SK-N-SH treated with all-trans-retinoic acid at 6 μM for 48 hours (cell line): ENCODE measurements around the gene USF2.

Experiments
- ATAC-seq: fragments of 200-7000 bp; cut with Tn5 transposase; 3 replicates; pipeline ENCODE4 v1.9.1; 2020; ENCODE audit warnings: mild to moderate bottlenecking, moderate library complexity
- ARNTL ChIP-seq: fragments of 450-650 bp; formaldehyde crosslinking; IDR thresholded peaks from 2 replicates; pipeline ENCODE4 v1.5.0; 2020; ENCODE audit warnings: low read depth, mild to moderate bottlenecking, moderate library complexity, borderline replicate concordance
- BACH2 ChIP-seq: fragments of 250-450 bp; sonication (Bioruptor Pico); IDR thresholded peaks from 2 replicates; pipeline ENCODE4 v1.9.0; 2021; ENCODE audit warnings: mild to moderate bottlenecking, borderline replicate concordance
- CREB5 ChIP-seq: fragments of 250-450 bp; sonication (Bioruptor Pico); IDR thresholded peaks from 2 replicates; pipeline ENCODE4 v1.5.1; 2020; ENCODE audit warnings: low read depth, mild to moderate bottlenecking, moderate library complexity
- CSDC2 ChIP-seq: fragments of 250-450 bp; sonication (Bioruptor Pico); IDR thresholded peaks from 2 replicates; pipeline ENCODE4 v1.5.0; 2020; ENCODE audit warnings: mild to moderate bottlenecking, moderate library complexity
- ESRRG ChIP-seq: fragments of 250-450 bp; sonication (Bioruptor Pico); IDR thresholded peaks from 2 replicates; pipeline ENCODE4 v1.6.1; 2021; ENCODE audit warnings: mild to moderate bottlenecking
- GLIS3 ChIP-seq: fragments of 250-450 bp; sonication (Bioruptor Pico); IDR thresholded peaks from 2 replicates; pipeline ENCODE4 v1.5.0; 2020; ENCODE audit warnings: mild to moderate bottlenecking, moderate library complexity
- ISL1 ChIP-seq: fragments of 250-450 bp; sonication (Bioruptor Pico); IDR thresholded peaks from 2 replicates; pipeline ENCODE4 v2.1.2; 2022; ENCODE audit warnings: mild to moderate bottlenecking, moderate library complexity
- OSR1 ChIP-seq: fragments of 250-450 bp; sonication (Bioruptor Pico); IDR thresholded peaks from 2 replicates; pipeline ENCODE4 v1.8.0; 2022; ENCODE audit warnings: moderate library complexity, mild to moderate bottlenecking, inconsistent platforms
- PPARA ChIP-seq: fragments of 250-450 bp; sonication (Bioruptor Pico); IDR thresholded peaks from 2 replicates; pipeline ENCODE4 v1.5.0; 2020; ENCODE audit warnings: mild to moderate bottlenecking, borderline replicate concordance
- RARB ChIP-seq: fragments of 250-450 bp; sonication (Bioruptor Pico); IDR thresholded peaks from 2 replicates; pipeline ENCODE4 v1.8.0; 2021; ENCODE audit warnings: mild to moderate bottlenecking, moderate library complexity
- SNAI2 ChIP-seq: fragments of 250-450 bp; sonication (Bioruptor Pico); IDR thresholded peaks from 2 replicates; pipeline ENCODE4 v1.5.0; 2020; ENCODE audit warnings: mild to moderate bottlenecking, moderate library complexity
- TOX ChIP-seq: fragments of 250-450 bp; sonication (Bioruptor Pico); IDR thresholded peaks from 2 replicates; pipeline ENCODE4 v1.8.0; 2021; ENCODE audit warnings: mild to moderate bottlenecking, moderate library complexity, borderline replicate concordance
- TSHZ2 ChIP-seq: fragments of 250-450 bp; sonication (Bioruptor Pico); IDR thresholded peaks from 2 replicates; pipeline ENCODE4 v1.5.0; 2020; ENCODE audit warnings: mild to moderate bottlenecking, moderate library complexity
- ZC3H10 ChIP-seq: fragments of 250-450 bp; sonication (Bioruptor Pico); IDR thresholded peaks from 2 replicates; pipeline ENCODE4 v1.5.1; 2021; ENCODE audit warnings: mild to moderate bottlenecking, moderate library complexity
- ZFP3 ChIP-seq: fragments of 250-450 bp; sonication (Bioruptor Pico); IDR thresholded peaks from 2 replicates; pipeline ENCODE4 v1.5.0; 2020; ENCODE audit warnings: mild to moderate bottlenecking, moderate library complexity
- ZFP30 ChIP-seq: fragments of 450-650 bp; formaldehyde crosslinking; IDR thresholded peaks from 2 replicates; pipeline ENCODE4 v1.5.0; 2022; ENCODE audit warnings: mild to moderate bottlenecking, moderate library complexity
- ZNF565 ChIP-seq: fragments of 450-650 bp; formaldehyde crosslinking; conservative IDR thresholded peaks from 2 replicates; pipeline ENCODE4 v1.5.0; 2020; ENCODE audit warnings: low read depth, mild to moderate bottlenecking, moderate library complexity
- ZNF8 ChIP-seq: fragments of 450-650 bp; formaldehyde crosslinking; IDR thresholded peaks from 2 replicates; pipeline ENCODE4 v1.5.0; 2020; ENCODE audit warnings: mild to moderate bottlenecking, moderate library complexity
- TF ChIP-seq, protein P1 (sequence below): fragments of 250-450 bp; sonication (Bioruptor Pico); IDR thresholded peaks from 2 replicates; pipeline ENCODE4 v1.5.1; 2021; ENCODE audit warnings: mild to moderate bottlenecking, moderate library complexity
- TF ChIP-seq, protein P2 (sequence below): fragments of 250-450 bp; sonication (Bioruptor Pico); IDR thresholded peaks from 2 replicates; pipeline ENCODE4 v1.8.0; 2021; ENCODE audit warnings: low read depth, mild to moderate bottlenecking, moderate library complexity, borderline replicate concordance
- TF ChIP-seq, protein P3 (sequence below): fragments of 250-450 bp; sonication (Bioruptor Pico); IDR thresholded peaks from 2 replicates; pipeline ENCODE4 v1.8.0; 2020; ENCODE audit warnings: mild to moderate bottlenecking, moderate library complexity, borderline replicate concordance

The USF2 gene

GRCh38 chr19:35322014-35322413, 53.3 kb downstream of the USF2 start:
- TF ChIP-seq ZFP3 (no peak), OSR1 (CRISPR knock-in tag) (no peak), ZNF8 (CRISPR knock-in tag) (peak; percentile 83), ISL1 (CRISPR knock-in tag) (no peak)
- TF ChIP-seq, protein P1, sequence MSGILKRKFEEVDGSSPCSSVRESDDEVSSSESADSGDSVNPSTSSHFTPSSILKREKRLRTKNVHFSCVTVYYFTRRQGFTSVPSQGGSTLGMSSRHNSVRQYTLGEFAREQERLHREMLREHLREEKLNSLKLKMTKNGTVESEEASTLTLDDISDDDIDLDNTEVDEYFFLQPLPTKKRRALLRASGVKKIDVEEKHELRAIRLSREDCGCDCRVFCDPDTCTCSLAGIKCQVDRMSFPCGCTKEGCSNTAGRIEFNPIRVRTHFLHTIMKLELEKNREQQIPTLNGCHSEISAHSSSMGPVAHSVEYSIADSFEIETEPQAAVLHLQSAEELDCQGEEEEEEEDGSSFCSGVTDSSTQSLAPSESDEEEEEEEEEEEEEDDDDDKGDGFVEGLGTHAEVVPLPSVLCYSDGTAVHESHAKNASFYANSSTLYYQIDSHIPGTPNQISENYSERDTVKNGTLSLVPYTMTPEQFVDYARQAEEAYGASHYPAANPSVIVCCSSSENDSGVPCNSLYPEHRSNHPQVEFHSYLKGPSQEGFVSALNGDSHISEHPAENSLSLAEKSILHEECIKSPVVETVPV: no peak
- TF ChIP-seq, all 23 proteins: peak for 1
- no peak for ATAC-seq

DNA sequence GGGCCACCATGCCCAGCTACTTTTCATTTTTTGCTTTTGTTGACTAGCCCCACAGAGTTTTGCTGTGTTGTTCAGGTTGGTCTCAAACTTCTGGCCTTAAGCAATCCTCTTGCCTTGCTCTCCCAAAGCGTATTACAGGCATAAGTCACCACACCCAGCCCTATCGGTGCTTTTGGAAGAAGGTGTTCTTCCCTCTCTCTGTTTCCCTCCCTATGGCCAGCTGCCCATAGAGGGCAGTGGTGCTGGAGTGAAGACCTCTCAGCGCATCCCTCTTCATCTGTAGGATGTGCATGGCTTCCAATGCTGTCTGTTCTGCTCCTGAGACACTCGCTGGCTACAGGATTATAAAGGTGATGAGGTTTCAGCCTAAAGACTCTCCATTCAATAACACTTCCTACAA, 58.9 kb downstream of the USF2 start:
- TF ChIP-seq ARNTL (CRISPR knock-in tag) (no peak), SNAI2 (CRISPR knock-in tag) (no peak), GLIS3 (CRISPR knock-in tag) (no peak), BACH2 (CRISPR knock-in tag) (no peak), CSDC2 (CRISPR knock-in tag) (no peak), ZNF8 (CRISPR knock-in tag) (no peak), ZC3H10 (CRISPR knock-in tag) (no peak), ZNF565 (no peak), RARB (CRISPR knock-in tag) (no peak), OSR1 (CRISPR knock-in tag) (no peak), ZFP30 (CRISPR knock-in tag) (no peak), ESRRG (CRISPR knock-in tag) (no peak), TOX (CRISPR knock-in tag) (no peak), ISL1 (CRISPR knock-in tag) (no peak), PPARA (CRISPR knock-in tag) (no peak), ZFP3 (no peak), CREB5 (no peak)
- TF ChIP-seq, protein P2, sequence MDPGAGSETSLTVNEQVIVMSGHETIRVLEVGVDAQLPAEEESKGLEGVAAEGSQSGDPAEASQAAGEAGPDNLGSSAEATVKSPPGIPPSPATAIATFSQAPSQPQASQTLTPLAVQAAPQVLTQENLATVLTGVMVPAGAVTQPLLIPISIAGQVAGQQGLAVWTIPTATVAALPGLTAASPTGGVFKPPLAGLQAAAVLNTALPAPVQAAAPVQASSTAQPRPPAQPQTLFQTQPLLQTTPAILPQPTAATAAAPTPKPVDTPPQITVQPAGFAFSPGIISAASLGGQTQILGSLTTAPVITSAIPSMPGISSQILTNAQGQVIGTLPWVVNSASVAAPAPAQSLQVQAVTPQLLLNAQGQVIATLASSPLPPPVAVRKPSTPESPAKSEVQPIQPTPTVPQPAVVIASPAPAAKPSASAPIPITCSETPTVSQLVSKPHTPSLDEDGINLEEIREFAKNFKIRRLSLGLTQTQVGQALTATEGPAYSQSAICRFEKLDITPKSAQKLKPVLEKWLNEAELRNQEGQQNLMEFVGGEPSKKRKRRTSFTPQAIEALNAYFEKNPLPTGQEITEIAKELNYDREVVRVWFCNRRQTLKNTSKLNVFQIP (CRISPR knock-in tag): no peak
- TF ChIP-seq, protein P3, sequence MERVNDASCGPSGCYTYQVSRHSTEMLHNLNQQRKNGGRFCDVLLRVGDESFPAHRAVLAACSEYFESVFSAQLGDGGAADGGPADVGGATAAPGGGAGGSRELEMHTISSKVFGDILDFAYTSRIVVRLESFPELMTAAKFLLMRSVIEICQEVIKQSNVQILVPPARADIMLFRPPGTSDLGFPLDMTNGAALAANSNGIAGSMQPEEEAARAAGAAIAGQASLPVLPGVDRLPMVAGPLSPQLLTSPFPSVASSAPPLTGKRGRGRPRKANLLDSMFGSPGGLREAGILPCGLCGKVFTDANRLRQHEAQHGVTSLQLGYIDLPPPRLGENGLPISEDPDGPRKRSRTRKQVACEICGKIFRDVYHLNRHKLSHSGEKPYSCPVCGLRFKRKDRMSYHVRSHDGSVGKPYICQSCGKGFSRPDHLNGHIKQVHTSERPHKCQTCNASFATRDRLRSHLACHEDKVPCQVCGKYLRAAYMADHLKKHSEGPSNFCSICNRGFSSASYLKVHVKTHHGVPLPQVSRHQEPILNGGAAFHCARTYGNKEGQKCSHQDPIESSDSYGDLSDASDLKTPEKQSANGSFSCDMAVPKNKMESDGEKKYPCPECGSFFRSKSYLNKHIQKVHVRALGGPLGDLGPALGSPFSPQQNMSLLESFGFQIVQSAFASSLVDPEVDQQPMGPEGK (CRISPR knock-in tag): no peak
- TF ChIP-seq, protein P1: no peak
- ATAC-seq: peak; percentile 64; the same call in 2 of the 3 replicates

GRCh38 chr19:35328851-35329285, 60.1 kb downstream of the USF2 start, which contains the start of gene CD22:
Gene CD22, plus strand, starts transcription at chr19:35329187. Its CDS starts 2,854 bp downstream, at chr19:35332041.
- TF ChIP-seq TOX (CRISPR knock-in tag): no peak
- no peak for TF ChIP-seq ESRRG (CRISPR knock-in tag)
- TF ChIP-seq ZNF8 (CRISPR knock-in tag): no peak
- TF ChIP-seq ISL1 (CRISPR knock-in tag): no peak
- TF ChIP-seq, protein P1: no peak
- TF ChIP-seq CREB5: no peak
- TF ChIP-seq ZC3H10 (CRISPR knock-in tag): no peak
- TF ChIP-seq, protein P3 (CRISPR knock-in tag): no peak
- TF ChIP-seq TSHZ2 (CRISPR knock-in tag): no peak
- no peak for TF ChIP-seq RARB (CRISPR knock-in tag)
- ATAC-seq: no peak
